Aorta (tissue), 5 donors: ENCODE measurements around the gene ZNF451. TPM values are rescaled to one million over a fixed set of nuclear protein-coding genes. Genes with fewer than 3 reads are reported as not detected.

Source experiments
- ATAC-seq: fragments of 200-7000 bp; cut with Tn5 transposase; one replicate; pipeline ENCODE4 v1.9.1; 2022; ENCODE audit warnings: moderate library complexity; ENCODE audit not compliant: low FRiP score
- DNase-seq, 2 donors: peaks; one replicate each; pipeline ENCODE4 v3.0.0-alpha.2; 2020
- H3K27ac ChIP-seq, 2 donors: one replicate each; pipeline ENCODE4 v1.5.1; 2013; ENCODE audit warnings: low read length in 2 of 2, mild to moderate bottlenecking in 2 of 2, moderate library complexity in 2 of 2, control low read depth in 1 of 2, inconsistent platforms in 1 of 2, low read depth in 1 of 2
- H3K27me3 ChIP-seq, 2 donors: one replicate each; pipeline ENCODE4 v1.6.1; 2013; ENCODE audit warnings: control low read depth in 1 of 2, low read length in 1 of 2, mild to moderate bottlenecking in 1 of 2, moderate library complexity in 1 of 2; ENCODE audit not compliant: insufficient read depth in 2 of 2, control insufficient read depth in 1 of 2
- H3K36me3 ChIP-seq, 2 donors: one replicate each; pipeline ENCODE4 v1.6.1; 2013; ENCODE audit warnings: control low read depth in 1 of 2, low read length in 1 of 2, mild to moderate bottlenecking in 1 of 2; ENCODE audit not compliant: insufficient read depth in 2 of 2, control insufficient read depth in 1 of 2
- H3K4me1 ChIP-seq, 2 donors: one replicate each; pipeline ENCODE4 v1.6.1; 2013; ENCODE audit warnings: low read length in 2 of 2, control low read depth in 1 of 2, mild to moderate bottlenecking in 1 of 2, moderate library complexity in 1 of 2; ENCODE audit not compliant: insufficient read depth in 2 of 2, control insufficient read depth in 1 of 2
- H3K4me3 ChIP-seq, 2 donors: one replicate each; pipeline ENCODE4 v1.5.1; 2013; ENCODE audit warnings: low read length in 2 of 2, control low read depth in 1 of 2, mild to moderate bottlenecking in 1 of 2
- H3K9me3 ChIP-seq: one replicate; pipeline ENCODE4 v1.6.1; 2013; ENCODE audit warnings: mild to moderate bottlenecking, low read length; ENCODE audit not compliant: control insufficient read depth
- WGBS, 2 donors: extraction: QIAGEN DNeasy Blood & Tissue Kit; methylation state at CpG; one replicate each; pipeline ENCODE4 v1.1.7; 2013; 5-methylcytosine and 5-hydroxymethylcytosine counted together
- intact Hi-C, 2 donors: fragments of 100-400 bp; cut with DNase I; formaldehyde crosslinking; loops; one replicate each; pipeline versions ENCODE4 v1.14.2 to v1.15.0; 2022
- polyA plus RNA-seq, 2 donors: library from polyadenylated mRNA; stranded (reverse); fragments of 200-250 nt; gene quantifications; one replicate each; pipeline ENCODE4 v1.2.3, GENCODE V29; 2013
- total RNA-seq, 2 donors: library from RNA; stranded (reverse); fragmentation: NEBNext Ultra II Directional; extraction: Animal tissue kit (Norgen Biotek cat#: 25700); gene quantifications; one replicate each; pipeline ENCODE4 v1.2.1, GENCODE V29; 2021
- donor health status: healthy with polysubstance abuse.
- donor health status: Bipolar disorder and iron deficiency.
- donor health status: DM: no; HTN: no; CAD: no.
- donor health status: DM: no; HTN: no; CAD: no.
- donor health status: DM: yes; HTN: yes; CAD: no.

ZNF451 gene
- total and polyA plus RNA-seq, 4 donors = 6.3 to 66.2 (median 38.9) TPM

DNA sequence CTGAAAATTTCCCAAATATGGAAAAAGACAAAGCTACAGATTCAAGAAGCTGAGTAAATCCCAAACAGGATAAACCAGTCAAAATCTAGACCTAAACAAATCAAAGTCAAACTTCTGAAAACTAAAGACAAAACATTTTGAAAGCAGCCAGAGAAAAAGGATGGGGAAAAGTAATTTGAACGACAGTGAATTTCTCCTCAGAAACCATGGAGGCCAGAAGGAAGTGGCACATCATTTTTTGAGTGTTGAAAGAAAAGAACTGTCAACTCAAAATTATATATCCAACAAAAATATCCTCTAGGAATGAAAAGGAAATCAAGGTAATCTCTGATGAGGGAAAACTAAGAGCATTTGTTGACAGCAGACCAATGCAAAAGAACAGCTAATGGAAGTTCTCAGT lies 125.3 kb downstream of the ZNF451 start:
- intact Hi-C loops = no loop called here
- no peaks in the 10 kb centered on the region for H3K27me3 ChIP-seq
- H3K4me3 ChIP-seq = no peak overlapping the region
- ATAC-seq (no peak), DNase-seq (no peak)
- no peaks in the 10 kb centered on the region for H3K36me3 ChIP-seq
- no peak overlapping the region for H3K27ac ChIP-seq
- 80 to 88% methylated on average over 1 of the region's 1 CpG for WGBS, 2 donors
- peaks cover 0 to 2% of the 10 kb centered on the region in 2 donors for H3K4me1 ChIP-seq
- no peaks in the 10 kb centered on the region for H3K9me3 ChIP-seq

DNA sequence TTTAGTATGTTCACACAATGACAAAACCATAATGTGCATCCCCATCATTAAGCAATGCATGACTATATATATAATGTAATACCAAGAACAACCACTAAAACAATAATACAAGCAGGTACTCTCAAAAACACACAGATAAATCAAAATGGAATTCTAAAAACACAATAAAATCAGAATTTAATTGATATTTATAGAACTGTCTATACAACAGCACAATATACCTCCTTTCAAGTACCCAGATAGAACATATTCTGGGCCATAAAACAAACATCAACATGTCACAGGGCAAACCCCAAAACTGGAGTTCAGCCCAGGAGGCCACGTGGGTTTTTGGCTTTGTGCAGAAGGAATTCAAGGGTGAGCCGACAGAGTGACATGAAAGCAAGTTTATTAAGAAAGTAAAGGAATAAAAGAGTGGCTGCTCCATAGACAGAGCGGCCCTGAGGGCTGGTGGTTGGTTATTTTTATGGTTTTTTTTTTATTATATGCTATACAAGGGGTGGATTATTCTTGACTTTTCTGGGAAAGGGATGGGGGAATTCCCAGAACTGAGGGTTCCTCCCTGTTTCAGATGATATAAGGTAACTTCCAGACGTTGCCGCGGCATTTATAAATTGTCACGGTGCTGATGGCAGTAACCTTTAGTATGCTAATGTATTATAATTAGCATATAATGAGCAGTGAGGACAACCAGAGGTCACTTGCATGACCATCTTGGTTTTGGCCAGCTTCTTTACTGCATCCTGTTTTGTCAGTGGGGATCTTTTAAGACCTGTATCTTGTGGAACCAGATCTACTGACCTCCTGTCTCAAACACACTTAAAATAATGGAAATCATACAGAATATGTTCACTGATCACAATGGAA lies 126.5 kb downstream of the ZNF451 start:
- peaks cover 0 to 2% of the 10 kb centered on the region in 2 donors for H3K4me1 ChIP-seq
- WGBS, 2 donors = 58% methylated on average over 7 of the region's 7 CpGs
- intact Hi-C loops = no loop called here

DNA sequence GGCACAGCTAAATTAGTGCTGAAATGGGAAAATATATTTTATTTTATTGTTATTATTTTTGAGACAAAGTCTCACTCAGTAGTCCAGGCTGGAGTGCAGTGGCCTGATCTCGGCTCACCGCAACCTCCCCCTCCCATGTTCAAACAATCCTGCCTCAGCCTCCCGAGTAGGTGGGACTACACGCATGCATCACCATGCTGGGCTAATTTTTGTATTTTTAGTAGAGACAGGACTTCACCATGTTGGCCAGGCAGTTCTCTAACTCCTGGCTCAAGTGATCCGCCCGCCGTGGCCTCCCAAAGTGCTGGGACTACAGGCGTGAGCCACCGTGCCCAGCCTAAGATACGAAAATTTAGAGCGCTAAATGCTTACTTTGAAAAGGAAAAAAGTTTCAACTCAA lies 127.3 kb downstream of the ZNF451 start:
- Histone ChIP-seq H3K36me3 (no peaks in the 10 kb centered on the region), H3K4me3 (no peak overlapping the region), H3K4me1 (peaks cover 0 to 2% of the 10 kb centered on the region in 2 donors), H3K27me3 (no peaks in the 10 kb centered on the region), H3K27ac (no peak overlapping the region), H3K9me3 (no peaks in the 10 kb centered on the region)
- no peak for ATAC-seq
- 96% methylated on average over 11 of the region's 11 CpGs for WGBS, 2 donors
- intact Hi-C loops = no loop called here
- DNase-seq = no peak

More for the DNA sequence above, 126.5 kb downstream of the ZNF451 start:
- Histone ChIP-seq H3K4me3 (no peak overlapping the region), H3K27me3 (no peaks in the 10 kb centered on the region), H3K9me3 (no peaks in the 10 kb centered on the region), H3K36me3 (no peaks in the 10 kb centered on the region), H3K27ac (no peak overlapping the region)
- ATAC-seq = no peak
- no peak for DNase-seq

Other genes with a start within 250 kb of the ZNF451 start
- 1 to 10 TPM; 3.1 to 5.5 TPM for gene BEND6, start 135.1 kb upstream of the ZNF451 start, total RNA-seq
- 1 to 10 TPM; 2.3 to 3.1 TPM for gene BEND6, start 135.1 kb upstream of the ZNF451 start, polyA plus RNA-seq
- 10 to 100 TPM; 15.2 to 16.5 TPM for gene KIAA1586, start 43.5 kb upstream of the ZNF451 start, total RNA-seq
- gene KIAA1586, start 43.5 kb upstream of the ZNF451 start, polyA plus RNA-seq = 1 to 10 TPM; 3.3 to 6.1 TPM
- 10 to 100 TPM; 18.8 to 32.9 TPM for gene BAG2, start 82.1 kb downstream of the ZNF451 start, total RNA-seq
- 1 to 10 TPM; 7.0 to 9.0 TPM for gene BAG2, start 82.1 kb downstream of the ZNF451 start, polyA plus RNA-seq
- 10 to 100 TPM; 55.9 to 59.2 TPM for gene RAB23, start 132.1 kb downstream of the ZNF451 start, total RNA-seq
- 10 to 100 TPM; 24.8 to 47.1 TPM for gene RAB23, start 132.1 kb downstream of the ZNF451 start, polyA plus RNA-seq
- 10 to 100 TPM in 1 of 2 donors, 1 to 10 TPM in 1; 9.3 to 12.3 TPM for gene PRIM2, start 227.4 kb downstream of the ZNF451 start, total RNA-seq
- 1 to 10 TPM; 2.8 to 4.9 TPM for gene PRIM2, start 227.4 kb downstream of the ZNF451 start, polyA plus RNA-seq